GM18951 (cell line): ENCODE results near the gene HDAC10.

Source experiments
- POLR2A ChIP-seq: IDR thresholded peaks from 4 replicates; pipeline ENCODE4 v1.6.1; 2011; ENCODE audit warnings: mild to moderate bottlenecking; ENCODE audit not compliant: insufficient read length, insufficient read depth; ENCODE audit errors: extremely low read depth
- in situ Hi-C: fragments of 300-500 bp; cut with MboI; formaldehyde crosslinking; loops from one replicate; pipeline ENCODE4 v1.12.0; 2022; ENCODE audit warnings: low sequenced_read_pairs, mixed read lengths, inconsistent platforms; ENCODE audit not compliant: unreplicated experiment

HDAC10 gene

DNA sequence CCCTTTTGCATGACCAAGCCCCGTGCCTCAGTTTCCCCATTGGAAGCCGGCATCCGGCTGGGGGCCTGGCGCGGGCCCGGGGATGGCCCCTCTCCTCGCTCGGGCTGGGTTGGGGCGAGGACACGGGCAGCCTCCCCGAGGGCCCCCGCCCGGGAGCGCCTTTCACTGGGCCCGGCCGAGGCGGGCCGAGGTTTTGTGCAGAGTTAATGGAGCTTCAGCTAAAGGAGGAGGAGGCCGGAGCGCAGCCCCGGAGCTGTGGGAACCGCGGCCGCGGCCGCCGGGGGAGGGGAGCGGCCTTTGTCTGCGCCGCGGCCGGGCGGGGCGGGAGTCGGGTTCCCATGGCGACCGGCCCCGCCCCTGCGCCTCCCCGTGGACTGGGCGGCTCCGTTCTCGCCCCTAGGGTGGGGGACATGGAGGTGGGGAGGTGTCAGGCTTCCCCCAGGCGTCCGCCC lies 20.5 kb upstream of the HDAC10 start:
- TF ChIP-seq POLR2A: no peak
- in situ Hi-C loops: loop anchor here (5.0 to 10.0 kb wide), 2 partner anchors 56 to 233 kb away; partner anchors contain the start of genes DENND6B, LMF2 and NCAPH2

GRCh38 chr22:50270666-50271394 lies 19.8 kb upstream of the HDAC10 start:
- TF ChIP-seq POLR2A: no peak
- in situ Hi-C loops: loop anchor here (5.0 to 10.0 kb wide), 2 partner anchors 56 to 234 kb away; partner anchors contain the start of genes DENND6B, LMF2 and NCAPH2

DNA sequence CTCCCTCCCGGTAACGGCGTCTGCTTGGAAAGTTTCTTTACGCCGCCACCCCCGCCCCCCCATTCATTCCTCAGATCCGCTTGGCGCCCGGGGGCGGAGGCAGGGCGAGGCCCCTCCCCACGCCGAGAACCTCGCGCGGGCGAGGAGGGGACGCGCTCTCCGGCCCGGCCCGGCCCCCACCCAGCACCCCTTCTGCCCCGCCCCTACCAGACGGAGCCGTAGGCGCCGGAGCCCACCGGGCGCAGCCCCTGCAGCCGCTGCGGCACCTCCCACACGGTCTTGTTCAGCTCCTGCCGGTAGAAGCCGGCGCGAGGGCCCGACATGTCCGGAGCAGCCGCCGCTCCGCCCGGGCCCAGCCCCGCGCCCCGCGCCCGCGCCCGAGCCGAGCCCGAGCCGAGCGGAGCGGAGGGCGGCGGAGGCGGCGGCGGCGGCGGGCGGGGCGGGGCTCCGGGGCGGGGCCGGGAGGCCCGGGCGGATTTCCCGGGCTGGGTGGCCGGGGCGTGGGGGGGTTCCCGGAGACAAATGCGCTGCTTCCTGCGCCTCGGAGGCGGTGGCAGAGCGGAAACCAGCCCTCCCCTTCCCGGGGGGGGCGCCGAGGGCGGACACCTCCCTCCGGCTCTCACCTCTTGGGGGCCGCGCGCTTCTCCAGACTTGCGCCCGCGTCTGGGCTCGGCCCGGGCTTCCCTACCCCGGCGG lies 19.1 kb upstream of the HDAC10 start, which contains the start of gene MAPK11:
TSS of gene MAPK11 (minus strand) at position 411 of the 696 bp plus-strand sequence. CDS start at position 323, 88 bp downstream.
- peak; percentile 24 for TF ChIP-seq POLR2A
- in situ Hi-C loops: loop anchor here (5.0 to 10.0 kb wide), 2 partner anchors 57 to 235 kb away; partner anchors contain the start of genes DENND6B, LMF2 and NCAPH2

DNA sequence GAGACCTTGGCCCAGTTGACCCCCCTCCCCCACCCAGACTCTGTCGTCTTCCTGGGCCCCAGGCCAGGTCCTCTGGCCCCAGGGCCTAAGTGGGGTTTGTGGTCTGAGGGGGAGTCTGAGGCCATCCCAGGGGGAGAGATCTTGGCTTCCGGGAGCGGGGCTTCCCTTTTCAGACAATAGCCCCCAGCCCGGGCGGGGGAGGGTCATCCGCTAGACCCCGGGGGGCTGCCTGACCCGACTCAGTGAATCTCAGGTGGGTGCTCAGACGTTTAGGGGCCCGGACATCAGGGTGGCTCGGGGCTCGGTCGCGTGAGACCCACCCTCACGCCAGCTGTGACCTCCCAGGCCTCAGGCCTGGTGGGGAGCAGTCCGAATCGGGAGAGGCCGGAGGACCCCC lies 18.5 kb upstream of the HDAC10 start:
- in situ Hi-C loops: no loop called here
- no peak for TF ChIP-seq POLR2A

- in situ Hi-C loops: no loop called here
- TF ChIP-seq POLR2A: no peak
These were observed 17.6 kb upstream of the HDAC10 start for GRCh38 chr22:50268655-50269113.

DNA sequence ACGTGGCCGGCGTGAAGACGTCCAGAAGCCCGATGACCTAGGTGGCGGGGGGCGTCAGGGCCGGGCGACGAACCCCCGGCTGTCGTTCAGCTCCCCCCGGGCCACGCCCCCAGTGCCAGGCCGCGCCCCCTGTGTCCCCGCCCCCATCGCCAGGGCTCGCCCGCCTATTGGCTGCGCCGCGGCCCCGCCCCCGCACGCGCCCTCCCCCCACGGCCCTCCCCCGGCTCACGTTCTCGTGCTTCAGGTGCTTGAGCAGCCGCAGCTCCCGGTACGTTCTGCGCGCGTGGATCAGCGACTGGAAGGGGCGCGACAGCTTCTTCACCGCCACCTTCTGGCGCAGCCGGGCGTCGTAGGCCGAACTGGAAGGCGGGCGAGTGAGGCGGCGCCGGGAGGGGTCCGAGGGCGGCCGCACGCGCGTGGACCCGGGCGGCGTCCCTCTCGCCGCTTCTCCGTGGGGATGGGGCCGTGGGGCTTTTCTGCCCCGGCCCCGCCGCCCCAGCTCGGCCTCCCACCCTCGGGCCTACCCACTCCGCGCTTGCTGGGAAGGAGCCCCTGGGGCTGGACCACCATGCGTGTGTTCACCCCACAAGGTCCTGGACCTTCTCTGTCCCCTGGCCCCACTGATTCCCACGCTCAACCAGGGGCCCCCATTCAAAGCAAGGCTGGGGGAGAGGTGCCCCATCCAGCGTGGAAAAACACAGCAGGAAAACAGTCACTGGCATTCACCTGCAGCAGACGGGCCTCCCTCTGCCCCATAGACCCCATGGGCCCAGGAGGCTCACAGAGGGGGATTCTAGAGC lies 16.7 kb upstream of the HDAC10 start:
- TF ChIP-seq POLR2A: no peak

GRCh38 chr22:50266994-50267393 lies 15.9 kb upstream of the HDAC10 start:
- in situ Hi-C loops: no loop called here

More for the DNA sequence above, 16.7 kb upstream of the HDAC10 start:
- in situ Hi-C loops: no loop called here

GRCh38 chr22:50264946-50265669 lies 14.0 kb upstream of the HDAC10 start:
- in situ Hi-C loops: no loop called here

More at GRCh38 chr22:50266994-50267393, 15.9 kb upstream of the HDAC10 start:
- TF ChIP-seq POLR2A: no peak

GRCh38 chr22:50264104-50264745 lies 13.2 kb upstream of the HDAC10 start:
- TF ChIP-seq POLR2A: no peak
- in situ Hi-C loops: no loop called here

More at GRCh38 chr22:50264946-50265669, 14.0 kb upstream of the HDAC10 start:
- no peak for TF ChIP-seq POLR2A

DNA sequence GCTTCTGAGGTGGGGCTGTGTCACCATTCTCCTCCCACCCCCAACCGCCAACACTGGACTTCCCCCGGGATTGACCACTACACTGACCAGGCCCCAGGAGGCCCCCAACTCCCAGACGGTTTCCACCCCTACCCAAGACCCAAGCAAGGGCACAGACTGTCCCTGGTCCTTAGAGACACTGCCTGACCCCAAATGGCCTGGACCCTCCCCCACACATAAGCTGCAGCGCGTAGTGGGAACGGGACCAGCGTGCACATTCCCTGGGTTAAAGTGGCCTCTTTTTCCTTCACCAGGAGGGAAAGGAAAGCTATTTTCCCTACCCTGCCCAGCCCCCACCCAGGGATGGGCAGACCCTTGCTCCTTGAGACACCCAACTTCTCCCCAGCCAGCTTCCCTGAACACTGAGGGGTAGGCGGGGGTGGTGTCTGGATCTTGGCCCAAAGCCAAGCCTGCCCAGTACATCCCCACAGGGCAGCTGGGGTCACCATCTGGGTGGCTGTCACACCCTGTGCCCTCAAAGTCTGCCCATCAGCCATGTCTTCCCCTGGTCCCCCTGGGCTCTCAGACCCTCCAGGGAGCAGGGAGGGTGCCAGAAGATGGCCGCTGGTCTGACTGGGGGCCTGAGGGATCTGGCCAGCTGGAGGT lies 12.0 kb upstream of the HDAC10 start:
- in situ Hi-C loops: no loop called here
- no peak for TF ChIP-seq POLR2A

GRCh38 chr22:50262460-50262911 lies 11.4 kb upstream of the HDAC10 start:
- no peak for TF ChIP-seq POLR2A
- in situ Hi-C loops: no loop called here
